ENCODE results near the gene KCNN4. TPM values are rescaled to one million over a fixed set of nuclear protein-coding genes. Genes with fewer than 3 reads are reported as not detected.

Gene KCNN4
- total and polyA plus RNA-seq, 2 of the 13 experiments (the other 11 are each of a cell fraction or from before 2014, with no cell fraction given) = 0.13 to 0.25 TPM

- FAIRE-seq (no peak), ATAC-seq (no peak), DNase-seq (ENCODE audit: low spot score) (no peak)
- no peaks in the 10 kb centered on the region for H3K9me3 ChIP-seq (ENCODE audit: low read length)
- no peak overlapping the region for H3K4me2 ChIP-seq (ENCODE audit: low read depth, low read length)
- WGBS (ENCODE audit: low lambda C conversion rate) = 43% methylated on average over 15 of the region's 15 CpGs
- no TSS peak for BruUV-seq (replicated peaks)
- H2AFZ ChIP-seq (ENCODE audit: low read length) = no peak overlapping the region
- H3K4me1 ChIP-seq (ENCODE audit: insufficient read depth, low read length) = peaks cover 17% of the 10 kb centered on the region; the same call in 1 of the 2 replicates
- TF ChIP-seq ZNF839 (CRISPR knock-in tag; IDR thresholded peaks at IDR 0.05; ENCODE audit: borderline replicate concordance) (no peak), ZNF260 (CRISPR knock-in tag; IDR thresholded peaks at IDR 0.05; ENCODE audit: borderline replicate concordance, low read depth) (no peak), ZIK1 (CRISPR knock-in tag; IDR thresholded peaks at IDR 0.05; ENCODE audit: borderline replicate concordance, low read depth) (no peak), GATAD2A (CRISPR knock-in tag; IDR thresholded peaks at IDR 0.05) (no peak), NR2F1 (CRISPR knock-in tag; IDR thresholded peaks at IDR 0.05) (no peak), DMAP1 (CRISPR knock-in tag; IDR thresholded peaks at IDR 0.05) (no peak), KLF9 (CRISPR knock-in tag; IDR thresholded peaks at IDR 0.05; ENCODE audit: low read depth) (no peak), ZSCAN30 (CRISPR knock-in tag; IDR thresholded peaks at IDR 0.05) (no peak), ZNF430 (CRISPR knock-in tag; IDR thresholded peaks at IDR 0.05) (no peak), ZNF101 (CRISPR knock-in tag; IDR thresholded peaks at IDR 0.05; ENCODE audit: borderline replicate concordance, low read depth) (no peak), MATR3 (CRISPR knock-in tag; IDR thresholded peaks at IDR 0.05) (no peak), PRPF4 (IDR thresholded peaks at IDR 0.05; ENCODE audit: low read depth, low read length, poor library complexity, severe bottlenecking) (no peak), JUN (CRISPR knock-in tag; IDR thresholded peaks at IDR 0.05) (no peak), PHF5A (CRISPR knock-in tag; IDR thresholded peaks at IDR 0.05; ENCODE audit: low read depth, unreplicated experiment) (no peak), MED8 (CRISPR knock-in tag; IDR thresholded peaks at IDR 0.05; ENCODE audit: insufficient replicate concordance) (no peak), ZNF121 (CRISPR knock-in tag; IDR thresholded peaks at IDR 0.05) (no peak), HOXA9 (CRISPR knock-in tag; IDR thresholded peaks at IDR 0.05; ENCODE audit: borderline replicate concordance) (no peak)
- H3K9ac ChIP-seq (ENCODE audit: insufficient read depth, low read depth, low read length) = no peak overlapping the region
- no peaks in the 10 kb centered on the region for H4K20me1 ChIP-seq (ENCODE audit: insufficient read depth, low read length)
- peaks cover 0 to 7% of the 10 kb centered on the region in 2 experiments; a peak in 2 of 5 replicates for H3K27me3 ChIP-seq (ENCODE audit: control insufficient read depth in 1 of 2, insufficient read depth in 2 of 2, low read length in 2 of 2)
- POLR2A ChIA-PET = interaction anchor here (1.6 kb wide), 1 partner anchor 14 kb away, joined by 4 read pairs; the partner anchor contains the start of gene SMG9
- CTCF ChIA-PET (ENCODE audit: low intra/inter-chr PET ratio, low total read pairs) = no interaction called here
- intact Hi-C loops (cut with micrococcal nuclease; ENCODE audit: unreplicated experiment) (loop anchor here (10.0 kb wide), 1 partner anchor 104 kb away; no protein-coding TSS in a partner anchor), in situ Hi-C loops (cut with HindIII; ENCODE audit: extremely low pct_ligation_motif_present, low pct_unique_long_range_greater_than_20kb) (no loop called here)
- H3K36me3 ChIP-seq (replicated peaks in 1 of 2; ENCODE audit: control insufficient read depth in 1 of 2, insufficient read depth in 2 of 2, low read length in 2 of 2) = no peaks in the 10 kb centered on the region
- H3K27ac ChIP-seq (ENCODE audit: extremely low read length, insufficient read depth, low read length) = no peak overlapping the region
- no peak overlapping the region for H3K4me3 ChIP-seq (replicated peaks in 1 of 3; ENCODE audit: insufficient read depth in 1 of 3, low read depth in 2 of 3, low read length in 3 of 3)
- H3K79me2 ChIP-seq (ENCODE audit: insufficient read depth, low read length) = no peaks in the 10 kb centered on the region
Measured at GRCh38 chr19:43768273-43769050, 12.3 kb downstream of the KCNN4 start.
